GM21515 (cell line): ENCODE measurements around the gene MTHFD1.
"Not testable (repeated sequence)": the region's sequence is repeated elsewhere in the genome, so short reads cannot be mapped to it uniquely, and the experiment has no call there.

Source experiments
- ATAC-seq: cut with Tn5 transposase; IDR thresholded peaks from one replicate; pipeline ENCODE4 v1.9.1; 2021; ENCODE audit not compliant: unreplicated experiment

The MTHFD1 gene

GRCh38 chr14:64387782-64388532, at the start of gene MTHFD1:
Gene MTHFD1, plus strand, starts transcription at chr14:64388353. Its CDS starts 75 bp downstream, at chr14:64388428.
- ATAC-seq: peak; percentile 81

- peak; percentile 91 for ATAC-seq
Observed at GRCh38 chr14:64338616-64339316, 49.4 kb upstream of the MTHFD1 start.

GRCh38 chr14:64340560-64341196, 47.5 kb upstream of the MTHFD1 start:
- no peak for ATAC-seq

DNA sequence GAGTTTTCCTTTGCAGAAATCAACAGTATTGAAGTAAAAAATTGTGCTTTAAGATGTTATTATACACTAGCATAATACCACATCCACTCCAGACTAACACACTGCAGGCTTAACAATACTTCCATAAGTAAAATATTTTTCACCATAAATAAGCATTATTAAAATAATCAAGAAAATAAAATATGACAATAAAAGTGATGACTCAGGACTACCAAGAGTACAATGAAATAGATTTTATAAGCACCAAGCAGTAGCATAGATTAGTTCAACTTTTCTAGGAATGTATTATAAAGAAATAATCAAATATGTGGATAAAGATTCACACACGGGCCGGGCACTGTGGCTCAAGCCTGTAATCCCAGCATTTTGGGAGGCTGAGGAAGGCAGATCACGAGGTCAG, 40.4 kb upstream of the MTHFD1 start:
- ATAC-seq: no peak

DNA sequence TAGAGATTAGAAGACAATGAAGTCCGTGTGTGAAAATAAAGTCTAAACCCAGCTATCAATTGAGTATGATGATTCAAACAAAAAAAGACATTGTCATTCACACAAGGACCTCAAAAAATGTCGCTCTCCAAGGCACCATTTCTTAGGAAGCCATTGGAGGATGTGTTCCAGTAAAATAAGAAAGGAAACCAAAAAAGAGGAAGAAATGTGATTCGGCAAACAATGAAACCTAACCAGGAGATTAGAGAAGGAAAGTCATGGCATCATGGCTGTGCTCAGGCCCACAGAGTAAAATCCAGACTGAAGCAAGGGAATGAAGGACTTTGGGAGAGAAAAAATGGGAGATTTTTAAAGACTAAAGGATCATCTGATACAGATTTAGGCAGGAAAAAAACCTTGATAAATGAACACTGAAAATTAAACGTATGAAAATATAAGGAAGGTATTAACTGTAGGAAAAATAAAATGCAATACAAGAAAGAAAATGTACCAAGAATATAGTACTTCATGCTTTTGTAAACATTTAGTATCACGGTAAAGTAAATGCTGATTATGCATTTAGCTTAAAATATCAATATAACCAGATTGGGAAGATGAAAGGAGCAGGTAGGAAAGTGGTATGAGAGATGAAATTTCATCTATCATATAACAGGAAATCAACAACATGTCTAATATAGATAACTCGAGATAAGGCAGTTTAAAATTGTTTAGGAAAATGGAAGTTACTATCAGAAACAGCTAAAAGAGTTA, 38.2 kb upstream of the MTHFD1 start:
- no peak for ATAC-seq

DNA sequence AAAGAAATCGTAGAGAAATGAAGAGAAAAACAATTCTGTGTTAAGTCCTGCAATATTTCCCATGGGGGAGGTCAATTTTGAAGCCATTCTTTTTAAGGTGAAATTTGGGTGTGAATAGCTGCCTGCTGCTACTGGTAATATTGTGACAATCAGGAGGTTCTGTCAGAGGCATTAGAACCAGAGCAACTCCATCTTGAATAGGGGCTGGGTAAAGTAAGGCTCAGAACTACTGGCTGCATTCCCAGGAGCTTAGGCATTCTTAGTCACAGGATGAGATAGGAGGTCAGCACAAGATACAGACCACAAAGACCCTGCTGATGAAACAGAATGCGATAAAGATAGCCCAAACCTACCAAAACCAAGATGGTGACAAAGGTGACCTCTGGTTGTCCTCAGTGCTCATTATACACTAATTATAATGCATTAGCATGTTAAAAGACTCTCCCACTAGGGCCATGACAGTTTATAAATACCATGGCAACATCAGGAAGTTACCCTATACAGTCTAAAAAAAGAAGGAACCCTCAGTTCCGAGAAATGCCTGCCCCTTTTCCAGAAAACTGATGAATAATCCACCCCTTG, 24.8 kb upstream of the MTHFD1 start:
- no peak for ATAC-seq

DNA sequence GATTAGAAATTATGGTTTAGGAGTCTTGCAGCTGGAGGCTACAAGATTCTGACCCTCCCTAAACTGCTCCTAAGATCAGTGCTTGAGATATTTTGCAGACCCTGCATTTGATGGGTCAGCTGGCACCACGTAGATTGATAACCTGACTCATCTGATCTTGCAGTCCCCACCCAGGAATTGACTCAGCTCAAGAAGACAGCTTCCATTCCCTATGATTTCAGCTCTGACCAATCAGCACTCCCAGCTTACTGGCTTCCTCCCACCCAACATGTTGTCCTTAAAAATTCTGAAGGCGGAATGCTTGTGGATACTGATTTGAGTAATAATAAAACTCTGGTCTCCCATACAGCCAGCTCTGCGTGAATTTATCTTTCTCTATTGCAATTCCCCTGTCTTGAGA, 23.2 kb upstream of the MTHFD1 start:
- no peak for ATAC-seq

GRCh38 chr14:64365358-64365889, 22.7 kb upstream of the MTHFD1 start:
- ATAC-seq: not testable (repeated sequence)

GRCh38 chr14:64369201-64369600, 19.0 kb upstream of the MTHFD1 start:
- ATAC-seq: no peak

DNA sequence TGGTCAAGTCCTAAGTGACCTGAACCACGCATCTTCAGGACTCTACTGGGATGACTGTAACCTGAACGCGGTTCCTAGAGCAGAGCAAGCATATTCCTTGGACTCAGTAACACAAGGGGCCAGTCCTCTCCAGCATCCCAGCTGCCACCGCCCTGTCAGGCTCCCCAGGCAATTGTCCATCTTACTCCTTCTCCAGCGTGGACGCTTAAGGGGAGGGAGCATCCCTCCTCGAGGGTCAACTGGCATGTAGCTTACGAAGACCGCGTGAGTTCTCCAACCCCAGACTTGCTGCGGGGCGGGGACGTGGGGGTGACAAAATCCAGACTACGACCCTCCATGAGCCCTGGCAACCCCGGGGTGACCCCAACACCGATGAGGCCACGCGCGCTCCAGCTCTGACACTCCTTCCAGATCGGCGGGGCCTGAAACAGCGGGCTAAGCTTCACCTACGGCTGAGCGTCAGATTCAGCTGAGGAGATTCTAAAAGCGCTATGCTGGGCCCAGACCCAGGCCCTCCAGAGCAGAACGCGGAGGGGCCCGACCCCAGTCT, 846 bp upstream of the MTHFD1 start:
- no peak for ATAC-seq

DNA sequence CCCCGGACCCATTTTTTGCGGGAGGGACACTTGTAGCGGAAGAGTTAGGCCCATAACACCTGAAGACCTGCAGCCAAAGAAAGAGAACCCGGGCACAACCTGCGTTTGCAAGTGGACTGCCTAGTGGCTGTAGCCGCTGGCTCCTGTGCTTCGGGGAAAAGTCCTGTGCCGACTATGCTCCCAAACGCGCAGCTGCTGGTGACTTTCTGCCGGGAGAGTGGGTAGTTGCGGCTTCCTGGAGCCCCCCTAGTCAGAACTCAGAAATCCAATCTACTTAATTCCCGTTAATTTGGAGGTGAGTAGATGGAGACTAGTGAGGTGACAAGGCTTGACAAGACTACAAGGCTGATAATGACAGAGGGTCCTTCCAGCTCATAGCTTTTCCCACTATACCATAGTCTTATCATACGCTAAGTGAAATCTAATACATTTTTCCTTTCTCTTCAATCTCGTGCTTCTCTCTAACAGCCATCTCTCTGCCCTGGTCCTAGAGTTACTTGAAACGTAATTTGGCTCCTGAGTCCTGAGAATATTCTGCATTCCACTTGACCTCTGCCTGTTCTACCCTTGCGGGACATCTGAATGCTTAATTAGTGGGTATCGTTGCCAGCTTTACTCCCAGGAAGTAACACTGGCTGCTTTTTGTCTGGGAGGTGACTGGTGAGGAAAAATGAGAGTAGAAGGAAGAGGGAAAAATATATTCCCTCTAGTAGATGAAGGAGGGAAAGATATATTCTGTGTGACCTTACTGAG, 556 bp downstream of the MTHFD1 start:
- ATAC-seq: peak; percentile 4

DNA sequence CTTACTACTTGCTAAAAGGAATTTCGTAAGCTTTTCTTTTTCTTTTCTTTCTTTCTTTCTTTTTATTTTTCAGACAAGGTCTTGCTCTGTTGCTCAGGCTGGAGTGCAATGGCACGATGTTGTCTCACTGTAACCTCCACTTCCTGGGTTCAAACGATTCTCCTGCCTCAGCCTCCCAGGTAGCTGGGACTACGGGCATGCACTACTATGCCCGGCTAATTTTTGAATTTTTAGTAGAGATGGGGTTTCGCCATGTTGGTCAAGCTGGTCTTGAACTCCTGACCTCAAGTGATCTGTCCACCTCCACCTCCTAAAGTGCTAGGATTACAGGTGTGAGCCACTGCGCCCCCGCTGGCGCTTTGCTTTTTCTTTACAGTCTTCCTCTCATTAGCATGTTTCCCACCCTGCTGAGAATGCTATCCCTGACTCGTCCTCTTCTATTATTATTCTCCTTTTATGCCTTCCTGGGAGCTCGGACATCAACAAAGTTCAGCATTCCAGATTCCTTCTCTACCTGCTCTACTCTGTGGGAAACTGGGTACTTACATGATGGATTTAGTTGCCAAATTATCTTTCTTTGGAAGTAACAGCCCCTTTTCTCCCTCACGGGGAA, 3.1 kb downstream of the MTHFD1 start:
- no peak for ATAC-seq

- ATAC-seq: no peak
Observed at GRCh38 chr14:64391986-64392385, 3.8 kb downstream of the MTHFD1 start.

GRCh38 chr14:64393189-64393726, 5.1 kb downstream of the MTHFD1 start:
- not testable (repeated sequence) for ATAC-seq

- no peak for ATAC-seq
Observed at GRCh38 chr14:64394423-64394822, 6.3 kb downstream of the MTHFD1 start.

- ATAC-seq: no peak
Observed at GRCh38 chr14:64394977-64395633, 7.0 kb downstream of the MTHFD1 start.

DNA sequence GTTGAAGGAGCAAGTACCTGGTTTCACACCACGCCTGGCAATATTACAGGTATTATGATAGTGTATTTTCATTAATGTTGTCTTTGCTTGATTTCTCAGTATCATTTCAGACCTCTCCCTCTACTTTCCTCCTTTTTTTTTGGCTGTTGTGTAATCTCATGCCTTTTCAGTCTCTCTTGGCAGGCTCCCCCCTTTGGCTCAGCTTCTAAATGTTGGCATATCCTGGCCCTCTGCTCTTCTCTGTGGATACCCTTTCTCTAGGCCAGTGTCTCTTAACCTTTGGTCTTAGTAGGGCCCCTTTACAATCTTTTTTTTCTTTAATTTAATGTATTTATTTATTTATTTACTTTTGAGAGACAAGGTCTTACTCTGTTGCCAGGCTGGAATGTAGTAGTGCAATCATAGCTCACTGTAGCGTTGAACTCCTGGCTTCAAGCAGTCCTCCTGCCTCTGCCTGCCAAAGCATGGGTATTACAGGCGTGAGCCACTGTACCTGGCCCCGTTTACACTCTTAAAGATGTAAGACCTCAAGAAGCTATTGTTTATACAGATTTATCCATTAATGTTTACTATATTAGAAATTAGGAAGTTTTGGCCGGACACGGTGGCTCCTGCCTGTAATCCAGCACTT, 12.8 kb downstream of the MTHFD1 start:
- no peak for ATAC-seq

- ATAC-seq: no peak
Observed at GRCh38 chr14:64401949-64402348, 13.8 kb downstream of the MTHFD1 start.
